Lower lobe of right lung (tissue), 2 donors: Measurements from ENCODE around the gene UQCRH. TPM values are rescaled to one million over a fixed set of nuclear protein-coding genes. Genes with fewer than 3 reads are reported as not detected.

Experiments
- ATAC-seq, 2 donors: fragments of 200-7000 bp; cut with Tn5 transposase; one replicate each; pipeline ENCODE4 v1.9.1; 2020 to 2022; ENCODE audit warnings: mild to moderate bottlenecking in 2 of 2, moderate library complexity in 2 of 2
- DNase-seq: peaks from one replicate; pipeline ENCODE4 v3.0.0-alpha.2; 2020
- H3K27ac ChIP-seq: fragments of 200-600 bp; one replicate; pipeline ENCODE4 v1.8.0; 2022
- H3K27me3 ChIP-seq: fragments of 200-600 bp; one replicate; pipeline ENCODE4 v1.8.0; 2022; ENCODE audit warnings: low read depth
- H3K36me3 ChIP-seq: fragments of 200-600 bp; one replicate; pipeline ENCODE4 v1.8.0; 2022; ENCODE audit warnings: mild to moderate bottlenecking
- H3K4me1 ChIP-seq: fragments of 200-600 bp; one replicate; pipeline ENCODE4 v1.8.0; 2022
- H3K4me3 ChIP-seq: fragments of 200-600 bp; one replicate; pipeline ENCODE4 v1.8.0; 2022; ENCODE audit warnings: mild to moderate bottlenecking
- H3K9me3 ChIP-seq: fragments of 200-600 bp; one replicate; pipeline ENCODE4 v1.8.0; 2022
- intact Hi-C: fragments of 100-400 bp; cut with DNase I; formaldehyde crosslinking; loops from one replicate; pipeline ENCODE4 v1.11.0; 2022
- long read RNA-seq: library from polyadenylated mRNA; unstranded; transcript quantifications from one replicate; pipeline ENCODE4 v2.0.0, GENCODE V29; 2021
- total RNA-seq: library from RNA; stranded (reverse); fragmentation: NEBNext Ultra II Directional; extraction: Animal tissue kit (Norgen Biotek cat#: 25700); gene quantifications from one replicate; pipeline ENCODE4 v1.2.1, GENCODE V29; 2021
- TF ChIP-seq, protein P1 (sequence below): fragments of 200-600 bp; IDR thresholded peaks from one replicate; pipeline ENCODE4 v1.8.0; 2022; ENCODE audit warnings: antibody characterized with exemption, mild to moderate bottlenecking
- donor health status: DM: no; HTN: yes; CAD: no; lungs with severe emphysema.

UQCRH gene
- 157 TPM for total RNA-seq
- long read RNA-seq, transcript UQCRH-205 (5 exons, 674 nt): minor isoform, 5 of 44 reads
- long read RNA-seq, transcript UQCRH-202 (2 exons, 621 nt): minor isoform, 5 of 44 reads
- long read RNA-seq, transcript UQCRH-201 (4 exons, 604 nt): major isoform, 30 of 44 reads
- long read RNA-seq, partial matches to known transcripts: 1 of 44 reads
- long read RNA-seq, other reads (novel, unspliced or antisense): 3 of 44 reads

DNA sequence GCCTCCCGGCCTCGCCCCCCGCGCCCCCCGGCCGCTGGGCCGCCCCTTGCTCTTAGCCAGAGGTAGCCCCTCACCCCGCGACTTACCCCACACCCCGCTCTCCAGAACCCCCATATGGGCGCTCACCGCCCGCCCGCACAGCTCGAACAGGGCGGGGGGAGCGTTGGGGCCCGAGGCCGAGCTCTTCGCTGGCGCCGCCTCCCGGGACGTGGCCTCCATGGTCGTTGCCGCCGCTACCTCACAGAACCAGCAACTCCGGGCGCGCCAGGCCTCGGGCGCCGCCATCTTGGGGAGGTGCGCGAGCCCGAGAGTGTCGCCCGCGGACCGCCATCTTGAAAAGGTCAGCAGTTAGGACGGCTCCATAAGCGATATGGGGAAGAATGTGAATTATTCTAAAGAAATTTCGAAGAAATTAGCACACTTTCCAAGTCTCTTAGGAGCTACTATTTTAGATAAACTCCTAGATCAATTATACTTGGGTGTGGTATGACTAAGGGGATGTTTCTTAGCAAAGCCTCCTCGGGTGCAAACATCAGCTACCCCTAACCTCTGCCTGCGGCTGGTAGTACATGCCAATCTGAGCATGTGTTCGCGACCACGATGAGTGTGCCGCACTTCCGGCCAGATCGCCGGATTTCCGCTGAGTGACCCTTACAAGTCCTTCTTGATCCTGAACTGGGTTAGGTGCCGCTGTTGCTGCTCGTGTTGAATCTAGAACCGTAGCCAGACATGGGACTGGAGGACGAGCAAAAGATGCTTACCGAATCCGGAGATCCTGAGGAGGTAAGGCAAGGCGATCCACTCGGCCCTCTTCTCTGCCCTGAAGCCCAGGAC, at the start of gene UQCRH, which contains the start of gene LRRC41:
TSS of gene UQCRH (plus strand) at position 661 of the 834 bp plus-strand sequence. CDS start at position 730, 69 bp downstream.
TSS of gene LRRC41 (minus strand) at position 579 of the 834 bp plus-strand sequence. CDS start at position 285, 294 bp downstream.
- H3K4me1 ChIP-seq: peaks cover 45% of the 10 kb centered on the region
- no peaks in the 10 kb centered on the region for H3K27me3 ChIP-seq
- peaks cover 3% of the 10 kb centered on the region for H3K36me3 ChIP-seq
- DNase-seq (peak; percentile 96), ATAC-seq (peak; percentile 93 to 96)
- TF ChIP-seq, protein P1, sequence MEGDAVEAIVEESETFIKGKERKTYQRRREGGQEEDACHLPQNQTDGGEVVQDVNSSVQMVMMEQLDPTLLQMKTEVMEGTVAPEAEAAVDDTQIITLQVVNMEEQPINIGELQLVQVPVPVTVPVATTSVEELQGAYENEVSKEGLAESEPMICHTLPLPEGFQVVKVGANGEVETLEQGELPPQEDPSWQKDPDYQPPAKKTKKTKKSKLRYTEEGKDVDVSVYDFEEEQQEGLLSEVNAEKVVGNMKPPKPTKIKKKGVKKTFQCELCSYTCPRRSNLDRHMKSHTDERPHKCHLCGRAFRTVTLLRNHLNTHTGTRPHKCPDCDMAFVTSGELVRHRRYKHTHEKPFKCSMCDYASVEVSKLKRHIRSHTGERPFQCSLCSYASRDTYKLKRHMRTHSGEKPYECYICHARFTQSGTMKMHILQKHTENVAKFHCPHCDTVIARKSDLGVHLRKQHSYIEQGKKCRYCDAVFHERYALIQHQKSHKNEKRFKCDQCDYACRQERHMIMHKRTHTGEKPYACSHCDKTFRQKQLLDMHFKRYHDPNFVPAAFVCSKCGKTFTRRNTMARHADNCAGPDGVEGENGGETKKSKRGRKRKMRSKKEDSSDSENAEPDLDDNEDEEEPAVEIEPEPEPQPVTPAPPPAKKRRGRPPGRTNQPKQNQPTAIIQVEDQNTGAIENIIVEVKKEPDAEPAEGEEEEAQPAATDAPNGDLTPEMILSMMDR: peak; percentile 15
- peak within 1 kb of the TSS; percentile 99 for H3K27ac ChIP-seq
- intact Hi-C loops: no loop called here
- H3K9me3 ChIP-seq: no peaks in the 10 kb centered on the region
- H3K4me3 ChIP-seq: peak within 1 kb of the TSS; percentile 98

DNA sequence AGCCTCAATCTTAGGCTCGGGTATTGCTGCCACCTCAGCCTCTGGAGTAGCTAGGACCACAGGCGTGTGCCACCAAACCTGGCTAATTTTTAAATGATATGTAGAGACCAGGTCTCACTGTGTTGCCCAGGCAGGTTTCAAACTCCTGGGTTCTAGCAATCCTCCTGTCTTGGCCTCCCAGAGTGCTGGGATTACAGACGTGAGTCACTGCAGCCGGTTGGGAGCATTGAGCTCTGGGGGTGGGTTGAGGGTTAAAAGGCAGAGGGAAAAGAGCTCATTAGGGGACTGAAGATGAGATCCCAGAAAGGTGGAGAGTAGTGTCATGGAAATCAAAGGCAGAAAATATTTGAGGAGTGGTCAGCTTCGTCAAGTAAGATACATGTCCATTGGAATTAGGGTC, 48.8 kb upstream of the UQCRH start:
- H3K4me3 ChIP-seq: no peak overlapping the region
- TF ChIP-seq, protein P1: no peak
- no peaks in the 10 kb centered on the region for H3K4me1 ChIP-seq
- H3K27me3 ChIP-seq: no peaks in the 10 kb centered on the region
- intact Hi-C loops: no loop called here
- H3K9me3 ChIP-seq: no peaks in the 10 kb centered on the region
- no peaks in the 10 kb centered on the region for H3K36me3 ChIP-seq
- DNase-seq: no peak
- ATAC-seq: no peak
- no peak overlapping the region for H3K27ac ChIP-seq

DNA sequence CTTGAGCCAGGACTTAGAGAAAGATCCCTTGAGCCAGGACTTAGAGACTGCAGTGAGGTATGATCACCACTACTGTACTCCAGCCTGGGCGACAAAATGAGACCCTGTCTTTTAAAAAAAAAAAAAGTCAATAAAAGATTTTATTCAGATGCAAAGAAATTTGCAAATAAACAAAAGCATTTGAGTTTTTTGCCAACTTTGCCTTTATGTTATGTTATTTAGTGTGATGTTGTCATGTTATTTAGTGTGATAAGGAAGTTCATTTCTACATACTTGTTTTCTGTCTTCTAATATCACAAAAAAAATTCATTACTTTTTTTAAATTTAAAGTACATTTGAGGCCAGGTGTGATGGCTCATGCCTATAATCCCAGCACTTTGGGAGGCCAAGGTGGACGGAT, 47.0 kb upstream of the UQCRH start:
- Histone ChIP-seq H3K27ac (no peak overlapping the region), H3K36me3 (no peaks in the 10 kb centered on the region), H3K9me3 (no peaks in the 10 kb centered on the region), H3K4me1 (no peaks in the 10 kb centered on the region), H3K27me3 (no peaks in the 10 kb centered on the region), H3K4me3 (no peak overlapping the region)
- TF ChIP-seq, protein P1: no peak
- ATAC-seq (no peak), DNase-seq (no peak)
- intact Hi-C loops: no loop called here

- intact Hi-C loops: no loop called here
- ATAC-seq (no peak), DNase-seq (no peak)
- no peaks in the 10 kb centered on the region for H3K27me3 ChIP-seq
- no peaks in the 10 kb centered on the region for H3K4me1 ChIP-seq
- H3K27ac ChIP-seq: no peak overlapping the region
- TF ChIP-seq, protein P1: no peak
- H3K36me3 ChIP-seq: no peaks in the 10 kb centered on the region
- H3K9me3 ChIP-seq: no peaks in the 10 kb centered on the region
- H3K4me3 ChIP-seq: no peak overlapping the region
These were observed 41.0 kb upstream of the UQCRH start for GRCh38 chr1:46262508-46262907.

DNA sequence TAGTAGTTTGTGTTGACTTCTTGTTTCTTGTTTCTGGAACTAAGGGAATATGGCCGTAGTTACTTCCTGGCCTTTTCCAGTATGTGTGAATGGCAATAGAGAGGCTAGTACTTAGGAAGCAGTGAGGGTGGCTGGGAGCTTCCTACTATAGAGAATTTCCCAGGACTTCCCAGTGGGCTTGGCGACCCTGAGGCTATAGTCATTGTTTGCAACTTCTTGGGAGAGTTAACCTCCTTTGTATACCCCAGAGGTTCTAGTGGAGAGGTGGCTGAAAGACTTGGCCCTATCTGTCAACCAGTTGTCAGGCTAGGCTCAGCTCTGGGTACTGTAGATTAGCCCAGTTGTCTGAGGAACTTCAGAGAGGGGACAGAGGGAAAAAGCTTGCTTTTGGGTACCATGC, 40.4 kb upstream of the UQCRH start:
- no peaks in the 10 kb centered on the region for H3K36me3 ChIP-seq
- intact Hi-C loops: no loop called here
- DNase-seq: no peak
- H3K4me1 ChIP-seq: no peaks in the 10 kb centered on the region
- H3K9me3 ChIP-seq: no peaks in the 10 kb centered on the region
- no peak for ATAC-seq
- no peaks in the 10 kb centered on the region for H3K27me3 ChIP-seq
- TF ChIP-seq, protein P1: no peak
- no peak overlapping the region for H3K4me3 ChIP-seq
- H3K27ac ChIP-seq: no peak overlapping the region
